A673 (cell line): ENCODE results near the gene KIDINS220.

Source experiments
- EZH2 ChIP-seq: fragments of 200-600 bp; sonication (generic); IDR thresholded peaks from 2 replicates; pipeline ENCODE4 v1.6.1; 2017; ENCODE audit warnings: borderline replicate concordance, low read depth, mild to moderate bottlenecking, mixed read lengths, antibody characterized with exemption, low read length; ENCODE audit not compliant: poor library complexity, severe bottlenecking
- TF ChIP-seq, protein P1 (sequence below): fragments of 300-800, 200-600 bp; sonication (generic); conservative IDR thresholded peaks from 2 replicates; pipeline ENCODE4 v1.5.1; 2017; ENCODE audit warnings: low read depth, mild to moderate bottlenecking, antibody characterized with exemption, low read length, moderate library complexity, mixed read lengths

DNA sequence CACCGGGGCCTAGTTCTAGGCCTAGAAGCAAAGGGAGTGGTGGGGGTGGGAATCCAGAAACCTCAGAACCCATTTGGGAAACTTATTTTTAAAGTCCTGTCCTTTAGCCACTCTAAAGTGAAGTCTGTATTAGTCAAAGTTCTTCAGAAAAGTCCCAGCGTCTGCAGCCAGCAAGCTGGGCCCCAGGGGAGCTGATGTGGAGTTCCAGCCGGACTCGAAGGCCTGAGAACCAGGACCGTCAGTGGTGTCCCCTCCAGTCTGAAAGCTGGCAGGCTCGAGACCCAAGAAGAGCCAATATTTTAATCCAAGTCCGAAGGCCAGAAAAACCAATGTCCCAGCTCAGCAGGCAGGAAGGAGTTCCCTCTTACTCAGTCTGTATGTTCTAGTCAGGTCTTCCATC lies 123.1 kb downstream of the KIDINS220 start:
- TF ChIP-seq, protein P1, sequence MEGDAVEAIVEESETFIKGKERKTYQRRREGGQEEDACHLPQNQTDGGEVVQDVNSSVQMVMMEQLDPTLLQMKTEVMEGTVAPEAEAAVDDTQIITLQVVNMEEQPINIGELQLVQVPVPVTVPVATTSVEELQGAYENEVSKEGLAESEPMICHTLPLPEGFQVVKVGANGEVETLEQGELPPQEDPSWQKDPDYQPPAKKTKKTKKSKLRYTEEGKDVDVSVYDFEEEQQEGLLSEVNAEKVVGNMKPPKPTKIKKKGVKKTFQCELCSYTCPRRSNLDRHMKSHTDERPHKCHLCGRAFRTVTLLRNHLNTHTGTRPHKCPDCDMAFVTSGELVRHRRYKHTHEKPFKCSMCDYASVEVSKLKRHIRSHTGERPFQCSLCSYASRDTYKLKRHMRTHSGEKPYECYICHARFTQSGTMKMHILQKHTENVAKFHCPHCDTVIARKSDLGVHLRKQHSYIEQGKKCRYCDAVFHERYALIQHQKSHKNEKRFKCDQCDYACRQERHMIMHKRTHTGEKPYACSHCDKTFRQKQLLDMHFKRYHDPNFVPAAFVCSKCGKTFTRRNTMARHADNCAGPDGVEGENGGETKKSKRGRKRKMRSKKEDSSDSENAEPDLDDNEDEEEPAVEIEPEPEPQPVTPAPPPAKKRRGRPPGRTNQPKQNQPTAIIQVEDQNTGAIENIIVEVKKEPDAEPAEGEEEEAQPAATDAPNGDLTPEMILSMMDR, result no peak
- no peak for TF ChIP-seq EZH2
